A549 (cell line): Measurements from ENCODE around the gene UBE3C. TPM values are rescaled to one million over a fixed set of nuclear protein-coding genes. Genes with fewer than 3 reads are reported as not detected.

Source experiments
- ATAC-seq, 2 experiments: fragments of 200-7000 bp in 1 of 2; fragments of >200 bp in 1 of 2; cut with Nextera tagmentation in 1 of 2; cut with Tn5 transposase in 1 of 2; 3 replicates each; pipeline versions ENCODE4 v1.8.0 to v1.9.1; 2018 to 2020; ENCODE audit warnings: mild to moderate bottlenecking in 1 of 2, moderate library complexity in 1 of 2
- CTCF ChIA-PET: fragments of 300-600 bp; sonication (Branson Sonifier 250); formaldehyde crosslinking; extraction: SDS; loops from one replicate; lab custom pipeline; 2021; ENCODE audit warnings: antibody characterized with exemption, inconsistent platforms; lab: Yijun Ruan, JAX
- POLR2A ChIA-PET: fragments of 350-600 bp; formaldehyde crosslinking; extraction: SDS; loops from one replicate; lab custom pipeline; 2021; ENCODE audit warnings: antibody characterized with exemption, inconsistent platforms; lab: Yijun Ruan, JAX
- DNase-seq, 2 experiments: peaks; one replicate each; pipeline versions ENCODE4 v3.0.0 to v3.0.0-alpha.2; 2011 to 2016; ENCODE audit warnings: low read depth in 1 of 2, low spot score in 1 of 2
- FAIRE-seq: peaks from 2 replicates; lab custom pipeline; 2011; peaks lifted over from hg19 to GRCh38; lab: Jason Lieb, UNC
- H3K27ac ChIP-seq, 2 experiments: fragments of >200 bp; sonication (Bioruptor Twin); formaldehyde crosslinking; 3 replicates each; pipeline ENCODE4 v1.5.1; 2016 to 2017
- H3K4me1 ChIP-seq: fragments of >200 bp; sonication (Bioruptor Twin); formaldehyde crosslinking; 3 replicates; pipeline ENCODE4 v1.6.1; 2016
- H3K4me2 ChIP-seq: fragments of >200 bp; sonication (Bioruptor Twin); formaldehyde crosslinking; 3 replicates; pipeline ENCODE4 v1.6.1; 2016
- H3K4me3 ChIP-seq: fragments of >200 bp; sonication (Bioruptor Twin); formaldehyde crosslinking; 3 replicates; pipeline ENCODE4 v1.5.1; 2016
- H3K9me3 ChIP-seq: fragments of >200 bp; sonication (Bioruptor Twin); formaldehyde crosslinking; 3 replicates; pipeline ENCODE4 v1.6.1; 2016
- CBX8 ChIP-seq: fragments of 200-600 bp; sonication (generic); IDR thresholded peaks from 2 replicates; pipeline ENCODE4 v1.6.1; 2016
- CEBPB ChIP-seq, 2 experiments: fragments of >200 bp in 1 of 2; sonication (Bioruptor Twin) in 1 of 2; formaldehyde crosslinking in 1 of 2; IDR thresholded peaks; 2 replicates each; pipeline ENCODE4 v1.6.1; 2012 to 2016
- CTCF ChIP-seq: fragments of >200 bp; sonication (Bioruptor Twin); formaldehyde crosslinking; IDR thresholded peaks from 3 replicates; pipeline ENCODE4 v1.5.1; 2016
- FOSL2 ChIP-seq, 2 experiments: fragments of 450-650 bp in 1 of 2; fragments of >200 bp in 1 of 2; sonication (Bioruptor Twin) in 1 of 2; formaldehyde crosslinking; IDR thresholded peaks; 2 replicates each; pipeline versions ENCODE4 v1.5.0 to v1.6.1; 2016 to 2020; ENCODE audit warnings: mild to moderate bottlenecking in 1 of 2, moderate library complexity in 1 of 2
- GATA3 ChIP-seq: IDR thresholded peaks from 2 replicates; pipeline ENCODE4 v1.6.1; 2012; ENCODE audit warnings: borderline replicate concordance
- HMGXB4 ChIP-seq: fragments of 250-450 bp; sonication (Bioruptor Pico); IDR thresholded peaks from 2 replicates; pipeline ENCODE4 v1.5.0; 2021; ENCODE audit warnings: mild to moderate bottlenecking, moderate library complexity, borderline replicate concordance
- JUNB ChIP-seq: fragments of >200 bp; sonication (Bioruptor Twin); formaldehyde crosslinking; IDR thresholded peaks from 2 replicates; pipeline ENCODE4 v1.6.1; 2016
- POLR2A ChIP-seq: IDR thresholded peaks from 2 replicates; pipeline ENCODE4 v1.6.1; 2012; ENCODE audit warnings: mild to moderate bottlenecking, low read length
- RAD21 ChIP-seq, 2 experiments: fragments of >200 bp in 1 of 2; sonication (Bioruptor Twin) in 1 of 2; formaldehyde crosslinking in 1 of 2; IDR thresholded peaks in 1 of 2; conservative IDR thresholded peaks in 1 of 2; 2 replicates in 1 of 2; 3 replicates in 1 of 2; pipeline ENCODE4 v1.6.1; 2012 to 2018; ENCODE audit warnings: inconsistent platforms in 1 of 2
- USF2 ChIP-seq: fragments of 450-650 bp; IDR thresholded peaks from 2 replicates; pipeline ENCODE4 v1.6.1; 2014; ENCODE audit warnings: antibody characterized with exemption
- ZSCAN20 ChIP-seq: fragments of 250-450 bp; sonication (Bioruptor Pico); IDR thresholded peaks from 2 replicates; pipeline ENCODE4 v1.8.0; 2022; ENCODE audit warnings: mild to moderate bottlenecking, moderate library complexity
- WGBS: methylation state at CpG from one replicate; pipeline ENCODE4 v1.1.6; 2017; ENCODE audit errors: missing lambda C conversion rate; 5-methylcytosine and 5-hydroxymethylcytosine counted together
- polyA plus RNA-seq, 4 experiments: library from polyadenylated mRNA; depleted of rRNA in 3 of 4; stranded (reverse); fragments of >200 nt; fragmentation: RNase III in 1 of 4; extraction: RNeasy Plus Mini Kit Qiagen cat#74134 plus additional on column Dnase treatment in 1 of 4; gene quantifications; 2 replicates in 3 of 4; 3 replicates in 1 of 4; pipeline ENCODE4 v1.2.3, GENCODE V29; 2011 to 2017

UBE3C gene
- polyA plus RNA-seq, 2 of the 4 experiments (the other 2 are of a cell fraction), result 52.1 to 73.2 TPM

GRCh38 chr7:157301610-157302120, 162.9 kb downstream of the UBE3C start:
- no peak for ATAC-seq
- Histone ChIP-seq H3K4me3 (no peak overlapping the region), H3K9me3 (no peaks in the 10 kb centered on the region), H3K4me1 (peaks cover 21% of the 10 kb centered on the region), H3K4me2 (no peak overlapping the region), H3K27ac (peak overlapping the region in 1 of 2 experiments; percentile 34; a peak in 2 of 6 replicates)
- FAIRE-seq, result no peak
- TF ChIP-seq HMGXB4 (CRISPR knock-in tag) (no peak), CTCF (no peak), RAD21 (conservative IDR thresholded peaks at IDR 0.05 in 1 of 2, IDR thresholded peaks at IDR 0.05 in 1 of 2) (no peak)
- ChIA-PET CTCF (interaction anchor here (0.7 to 5.2 kb wide), 3 partner anchors 26 to 317 kb away, joined by 3 to 16 read pairs (median 3); no protein-coding TSS in a partner anchor), POLR2A (no interaction called here)
- DNase-seq, result no peak
- 92% methylated on average over 9 of the region's 10 CpGs for WGBS

GRCh38 chr7:157306846-157307838, 168.4 kb downstream of the UBE3C start:
- FAIRE-seq (no peak), DNase-seq (no peak), ATAC-seq (no peak)
- ChIA-PET POLR2A (no interaction called here), CTCF (interaction anchor here (0.9 to 1.7 kb wide), 6 partner anchors 20 to 34 kb away, joined by 3 to 9 read pairs (median 3); no protein-coding TSS in a partner anchor)
- 89% methylated on average over 27 of the region's 27 CpGs for WGBS
- Histone ChIP-seq H3K4me2 (no peak overlapping the region), H3K4me3 (no peak overlapping the region), H3K27ac (0 out of 6 replicates have a peak overlapping the region, but pooled peaks of 1 of the 2 experiments have one; percentile 7), H3K4me1 (peaks cover 23% of the 10 kb centered on the region), H3K9me3 (no peaks in the 10 kb centered on the region)
- no peak for TF ChIP-seq ZSCAN20 (CRISPR knock-in tag)
- TF ChIP-seq FOSL2 (IDR thresholded peaks at IDR 0.05), result no peak
- TF ChIP-seq FOSL2 (CRISPR knock-in tag; IDR thresholded peaks at IDR 0.05), result no peak
- TF ChIP-seq POLR2A, result no peak
- no peak for TF ChIP-seq CTCF
- no peak for TF ChIP-seq USF2

GRCh38 chr7:157309988-157310668, 171.4 kb downstream of the UBE3C start:
- Histone ChIP-seq H3K4me2 (peak overlapping the region; percentile 61), H3K4me1 (peaks cover 23% of the 10 kb centered on the region), H3K4me3 (no peak overlapping the region), H3K27ac (peak overlapping the region; percentile 64 to 87), H3K9me3 (no peaks in the 10 kb centered on the region)
- no peak for FAIRE-seq
- WGBS, result 21% methylated on average over 10 of the region's 10 CpGs
- peak; percentile 63 to 67 for DNase-seq
- POLR2A ChIA-PET, result interaction anchor here (1.1 kb wide), 1 partner anchor 26 kb away, joined by 4 read pairs; the partner anchor contains the start of gene DNAJB6
- CTCF ChIA-PET, result interaction anchor here (1.3 to 1.9 kb wide), 3 partner anchors 10 to 46 kb away, joined by 3 to 7 read pairs (median 4); no protein-coding TSS in a partner anchor
- peak; percentile 31; the same call in 1 of the 2 replicates for TF ChIP-seq JUNB
- TF ChIP-seq CEBPB (IDR thresholded peaks at IDR 0.05), result peak in 1 of 2 experiments; percentile 32; a peak in 1 of 4 replicates
- no peak for TF ChIP-seq CBX8
- TF ChIP-seq FOSL2 (IDR thresholded peaks at IDR 0.05), result peak; percentile 71
- peak; percentile 81 for TF ChIP-seq FOSL2 (CRISPR knock-in tag; IDR thresholded peaks at IDR 0.05)
- peak; percentile 26; the same call in 1 of the 2 replicates for TF ChIP-seq GATA3
- ATAC-seq, result peak; percentile 86 to 90
